H1 (cell line): ENCODE results near the gene IRF9. TPM values are rescaled to one million over a fixed set of nuclear protein-coding genes. Genes with fewer than 3 reads are reported as not detected.

ENCODE experiments used
- ASH2L ChIP-seq: fragments of 200-600, 300-600 bp; sonication (generic); IDR thresholded peaks from one replicate; pipeline ENCODE4 v1.7.1; 2017; ENCODE audit warnings: low read length
- CBX5 ChIP-seq: fragments of 300-800, 300-1000 bp; sonication (generic); IDR thresholded peaks from 2 replicates; pipeline ENCODE4 v1.7.1; 2016; ENCODE audit warnings: antibody characterized with exemption, low read length, low read depth
- CEBPB ChIP-seq: IDR thresholded peaks from 2 replicates; pipeline ENCODE4 v1.6.1; 2012; ENCODE audit warnings: low read depth, low read length
- CTBP2 ChIP-seq: IDR thresholded peaks from 2 replicates; pipeline ENCODE4 v1.7.0; 2011; ENCODE audit warnings: borderline replicate concordance, mild to moderate bottlenecking, moderate library complexity, mixed read lengths, low read length; ENCODE audit not compliant: insufficient read depth, insufficient read length
- EZH2 ChIP-seq: fragments of 200-600 bp; sonication (generic); IDR thresholded peaks from 2 replicates; pipeline ENCODE4 v1.7.1; 2012; ENCODE audit warnings: low read depth, mild to moderate bottlenecking, moderate library complexity, low read length, inconsistent platforms; ENCODE audit not compliant: severe bottlenecking
- FOSL1 ChIP-seq: IDR thresholded peaks from 2 replicates; pipeline ENCODE4 v1.6.1; 2011; ENCODE audit warnings: mild to moderate bottlenecking, low read depth, low read length, moderate library complexity; ENCODE audit not compliant: insufficient read depth
- GTF2F1 ChIP-seq: IDR thresholded peaks from 2 replicates; pipeline ENCODE4 v1.6.1; 2012; ENCODE audit warnings: low read depth, low read length, improper control_type of control experiment, borderline replicate concordance
- JUN ChIP-seq: IDR thresholded peaks from 2 replicates; pipeline ENCODE4 v1.6.1; 2011; ENCODE audit warnings: low read depth, mild to moderate bottlenecking, improper control_type of control experiment, low read length
- NRF1 ChIP-seq: IDR thresholded peaks from 2 replicates; pipeline ENCODE4 v1.6.1; 2011; ENCODE audit warnings: mild to moderate bottlenecking, low read depth, low read length, improper control_type of control experiment
- PHF8 ChIP-seq: fragments of 200-600 bp; sonication (generic); conservative IDR thresholded peaks from 2 replicates; pipeline ENCODE4 v1.7.1; 2012; ENCODE audit warnings: low read depth, mild to moderate bottlenecking, inconsistent platforms, low read length, moderate library complexity
- POLR2AphosphoS5 ChIP-seq: IDR thresholded peaks from 2 replicates; pipeline ENCODE4 v1.6.1; 2011; ENCODE audit warnings: low read depth, low read length
- RNF2 ChIP-seq: fragments of 200-900, 300-1000 bp; sonication (generic); IDR thresholded peaks from 2 replicates; pipeline ENCODE4 v1.7.1; 2016; ENCODE audit warnings: borderline replicate concordance, low read depth, mild to moderate bottlenecking, antibody characterized with exemption, low read length; ENCODE audit not compliant: poor library complexity, severe bottlenecking; ENCODE audit errors: missing control alignments
- SIN3A ChIP-seq, 2 experiments: IDR thresholded peaks in 1 of 2; conservative IDR thresholded peaks in 1 of 2; 2 replicates each; pipeline ENCODE4 v1.6.1; 2011 to 2012; ENCODE audit warnings: low read length in 2 of 2, improper control_type of control experiment in 1 of 2, low read depth in 1 of 2, mild to moderate bottlenecking in 1 of 2
- SIX5 ChIP-seq: IDR thresholded peaks from 2 replicates; pipeline ENCODE4 v1.6.1; 2011; ENCODE audit warnings: mild to moderate bottlenecking, low read depth, low read length
- SP1 ChIP-seq: IDR thresholded peaks from 2 replicates; pipeline ENCODE4 v1.6.1; 2011; ENCODE audit warnings: low read depth, low read length
- SUZ12 ChIP-seq: fragments of 200-600 bp; sonication (generic); IDR thresholded peaks from 2 replicates; pipeline ENCODE4 v1.6.1; 2012; ENCODE audit warnings: mild to moderate bottlenecking, inconsistent platforms, low read length, moderate library complexity, mixed read lengths
- TAF1 ChIP-seq: IDR thresholded peaks from 2 replicates; pipeline ENCODE4 v1.6.1; 2011; ENCODE audit warnings: mild to moderate bottlenecking, low read depth, low read length
- TBP ChIP-seq: IDR thresholded peaks from 2 replicates; pipeline ENCODE4 v1.6.1; 2011; ENCODE audit warnings: low read depth, low read length, improper control_type of control experiment
- TEAD4 ChIP-seq: IDR thresholded peaks from 2 replicates; pipeline ENCODE4 v1.6.1; 2012; ENCODE audit warnings: low read depth, low read length, inconsistent platforms, mixed read lengths
- USF2 ChIP-seq: IDR thresholded peaks from 2 replicates; pipeline ENCODE4 v1.6.1; 2011; ENCODE audit warnings: low read length, improper control_type of control experiment
- ZNF274 ChIP-seq: IDR thresholded peaks from 2 replicates; pipeline ENCODE4 v1.7.0; 2012; ENCODE audit warnings: low read length, borderline replicate concordance; ENCODE audit errors: extremely low read depth
- polyA plus RNA-seq, 7 experiments: library from polyadenylated mRNA; depleted of rRNA in 3 of 7; stranded (reverse) in 5 of 7; unstranded in 2 of 7; fragments of >200 nt in 5 of 7; fragments of 200-250 nt in 2 of 7; gene quantifications; 1 replicate in 5 of 7; 2 replicates in 1 of 7; 4 replicates in 1 of 7; pipeline versions ENCODE4 v1.2.1 to v1.2.3, GENCODE V29; 2011 to 2013; ENCODE audit warnings: missing spikeins in 2 of 7, mixed read lengths in 2 of 7
- total RNA-seq: library from RNA; stranded (reverse); fragmentation: NEBNext Ultra II Directional; extraction: Animal tissue kit (Norgen Biotek cat#: 25700); gene quantifications from 2 replicates; pipeline ENCODE4 v1.2.1, GENCODE V29; 2021

IRF9 gene
- total and polyA plus RNA-seq, 2 of the 8 experiments (the other 6 are each of a cell fraction or from before 2014, with no cell fraction given), result 11.4 to 13.2 TPM

- TF ChIP-seq USF2 (no peak), ASH2L (peak; percentile 33), TAF1 (0 out of 2 replicates have a peak, but pooled peaks have one; percentile 8), SIX5 (no peak), RNF2 (no peak), PHF8 (peak; percentile 34; the same call in 1 of the 2 replicates), CEBPB (no peak), GTF2F1 (no peak), POLR2AphosphoS5 (no peak; the same call in 1 of the 2 replicates), SUZ12 (no peak), CTBP2 (no peak), SIN3A (conservative IDR thresholded peaks at IDR 0.05 in 1 of 2, IDR thresholded peaks at IDR 0.05 in 1 of 2; ENCODE audit: low read depth in 1 of 2, low read length in 2 of 2) (0 out of 4 replicates have a peak, but pooled peaks of 1 of the 2 experiments have one; percentile 17), JUN (no peak), SP1 (peak; percentile 54; the same call in 1 of the 2 replicates), EZH2 (no peak), TEAD4 (no peak), ZNF274 (no peak), CBX5 (no peak), NRF1 (no peak), TBP (no peak), FOSL1 (no peak)
Measured at GRCh38 chr14:24146978-24147760, 13.9 kb upstream of the IRF9 start, which contains the start of gene RNF31 (continued).
